Hippocampal formation (tissue), 2 donors: ENCODE results near the gene RNF227.
A peak's percentile ranks its signal among the peaks of the same experiment; 100 is the strongest.

Experiments
- DNase-seq, 2 donors: peaks; one replicate each; lab custom pipeline; 2025; lab: John Stamatoyannopoulos, UW

Gene RNF227

GRCh38 chr17:7889166-7889955, 26.7 kb downstream of the RNF227 start:
- peak; percentile 95 to 96 for DNase-seq

GRCh38 chr17:7888184-7888920, 27.7 kb downstream of the RNF227 start, which contains the start of gene CHD3:
Gene CHD3, plus strand, starts transcription at chr17:7888789. Its CDS starts 212 bp downstream, at chr17:7889001.
- no peak for DNase-seq

GRCh38 chr17:7887482-7888183, 28.5 kb downstream of the RNF227 start:
- DNase-seq: peak; percentile 82 to 90

GRCh38 chr17:7887038-7887481, 29.0 kb downstream of the RNF227 start:
- DNase-seq: no peak

- no peak for DNase-seq
Measured at GRCh38 chr17:7886227-7887037, 29.7 kb downstream of the RNF227 start.

- peak in 1 of 2 donors; percentile 36 for DNase-seq
Measured at GRCh38 chr17:7885367-7886226, 30.5 kb downstream of the RNF227 start.

- no peak for DNase-seq
Measured at GRCh38 chr17:7884581-7885366, 31.3 kb downstream of the RNF227 start.

GRCh38 chr17:7883781-7884386, 32.2 kb downstream of the RNF227 start:
- no peak for DNase-seq

GRCh38 chr17:7882629-7883028, 33.5 kb downstream of the RNF227 start:
- no peak for DNase-seq

- DNase-seq: no peak
Measured at GRCh38 chr17:7882068-7882467, 34.0 kb downstream of the RNF227 start.

GRCh38 chr17:7881276-7882054, 34.6 kb downstream of the RNF227 start:
- DNase-seq: peak; percentile 19 to 29

- no peak for DNase-seq
Measured at GRCh38 chr17:7880076-7880868, 35.8 kb downstream of the RNF227 start.

- DNase-seq: no peak
Measured at GRCh38 chr17:7878234-7878633, 37.9 kb downstream of the RNF227 start.

- DNase-seq: no peak
Measured at GRCh38 chr17:7875804-7876370, 40.2 kb downstream of the RNF227 start.

- DNase-seq: no peak
Measured at GRCh38 chr17:7873051-7873450, 43.0 kb downstream of the RNF227 start.

- DNase-seq: no peak
Measured at GRCh38 chr17:7867881-7868329, 48.2 kb downstream of the RNF227 start.

GRCh38 chr17:7864995-7865650, 51.0 kb downstream of the RNF227 start:
- DNase-seq: no peak
